BJ (cell line): ENCODE results near the gene TRIP11. TPM values are rescaled to one million over a fixed set of nuclear protein-coding genes. Genes with fewer than 3 reads are reported as not detected.
A peak's percentile ranks its signal among the peaks of the same experiment; 100 is the strongest.

Experiments
- CTCF ChIA-PET: fragments of 350-600 bp; formaldehyde crosslinking; extraction: SDS; loops from one replicate; lab custom pipeline; 2021; ENCODE audit warnings: antibody characterized with exemption, inconsistent platforms; lab: Yijun Ruan, JAX
- POLR2A ChIA-PET: fragments of 300-600 bp; sonication (Branson Sonifier 250); formaldehyde crosslinking; extraction: SDS; loops from one replicate; lab custom pipeline; 2021; ENCODE audit warnings: antibody characterized with exemption; lab: Charles Lee
- DNase-seq: peaks from one replicate; pipeline ENCODE4 v3.0.0-alpha.2; 2011; ENCODE audit warnings: low read depth
- H3K27me3 ChIP-seq: 2 replicates; pipeline ENCODE4 v1.6.0; 2011; ENCODE audit warnings: low read length; ENCODE audit not compliant: control insufficient read depth, insufficient read depth
- H3K36me3 ChIP-seq: 2 replicates; pipeline ENCODE4 v1.5.1; 2011; ENCODE audit warnings: low read length; ENCODE audit not compliant: control insufficient read depth, insufficient read depth
- H3K4me3 ChIP-seq: 2 replicates; pipeline ENCODE4 v1.5.1; 2011; ENCODE audit warnings: low read depth, mild to moderate bottlenecking, control low read depth, low read length
- polyA plus RNA-seq: library from polyadenylated mRNA; depleted of rRNA; stranded (reverse); fragments of >200 nt; gene quantifications from 2 replicates; pipeline ENCODE4 v1.2.3, GENCODE V29; 2011
- TF ChIP-seq, protein P1 (sequence below): IDR thresholded peaks from 2 replicates; pipeline ENCODE4 v1.5.1; 2011; ENCODE audit warnings: low read depth, mild to moderate bottlenecking, control low read depth, inconsistent platforms, low read length, moderate library complexity; ENCODE audit not compliant: insufficient read depth

The TRIP11 gene
- polyA plus RNA-seq, 1 experiment, result 14.7 TPM

DNA sequence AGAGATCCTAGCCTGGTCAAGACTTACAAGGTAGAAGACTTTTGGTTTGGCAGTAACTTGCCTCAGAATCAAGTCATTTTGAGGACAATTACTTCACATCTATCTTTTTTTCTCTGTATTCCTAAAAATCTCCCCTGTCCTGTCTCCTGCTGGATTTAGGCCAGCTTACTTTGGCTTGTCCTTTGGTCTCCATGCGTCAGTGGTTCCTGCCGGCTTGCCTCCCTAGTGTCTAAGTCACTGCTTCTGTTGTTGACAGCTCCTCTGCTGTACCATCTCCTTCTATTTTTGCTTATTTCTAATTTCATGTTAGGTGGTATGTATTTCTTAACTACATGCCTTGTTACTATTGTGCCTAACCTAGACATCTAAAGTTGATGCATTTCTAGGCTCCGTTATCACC, 52.7 kb downstream of the TRIP11 start:
- Histone ChIP-seq H3K27me3 (no peaks in the 10 kb centered on the region), H3K36me3 (peaks cover 6% of the 10 kb centered on the region), H3K4me3 (no peak overlapping the region)
- POLR2A ChIA-PET, result no interaction called here
- TF ChIP-seq, protein P1, sequence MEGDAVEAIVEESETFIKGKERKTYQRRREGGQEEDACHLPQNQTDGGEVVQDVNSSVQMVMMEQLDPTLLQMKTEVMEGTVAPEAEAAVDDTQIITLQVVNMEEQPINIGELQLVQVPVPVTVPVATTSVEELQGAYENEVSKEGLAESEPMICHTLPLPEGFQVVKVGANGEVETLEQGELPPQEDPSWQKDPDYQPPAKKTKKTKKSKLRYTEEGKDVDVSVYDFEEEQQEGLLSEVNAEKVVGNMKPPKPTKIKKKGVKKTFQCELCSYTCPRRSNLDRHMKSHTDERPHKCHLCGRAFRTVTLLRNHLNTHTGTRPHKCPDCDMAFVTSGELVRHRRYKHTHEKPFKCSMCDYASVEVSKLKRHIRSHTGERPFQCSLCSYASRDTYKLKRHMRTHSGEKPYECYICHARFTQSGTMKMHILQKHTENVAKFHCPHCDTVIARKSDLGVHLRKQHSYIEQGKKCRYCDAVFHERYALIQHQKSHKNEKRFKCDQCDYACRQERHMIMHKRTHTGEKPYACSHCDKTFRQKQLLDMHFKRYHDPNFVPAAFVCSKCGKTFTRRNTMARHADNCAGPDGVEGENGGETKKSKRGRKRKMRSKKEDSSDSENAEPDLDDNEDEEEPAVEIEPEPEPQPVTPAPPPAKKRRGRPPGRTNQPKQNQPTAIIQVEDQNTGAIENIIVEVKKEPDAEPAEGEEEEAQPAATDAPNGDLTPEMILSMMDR, result no peak
- CTCF ChIA-PET, result interaction anchor here (1.4 kb wide), 1 partner anchor 58 kb away, joined by 4 read pairs; no protein-coding TSS in a partner anchor
- DNase-seq, result no peak

DNA sequence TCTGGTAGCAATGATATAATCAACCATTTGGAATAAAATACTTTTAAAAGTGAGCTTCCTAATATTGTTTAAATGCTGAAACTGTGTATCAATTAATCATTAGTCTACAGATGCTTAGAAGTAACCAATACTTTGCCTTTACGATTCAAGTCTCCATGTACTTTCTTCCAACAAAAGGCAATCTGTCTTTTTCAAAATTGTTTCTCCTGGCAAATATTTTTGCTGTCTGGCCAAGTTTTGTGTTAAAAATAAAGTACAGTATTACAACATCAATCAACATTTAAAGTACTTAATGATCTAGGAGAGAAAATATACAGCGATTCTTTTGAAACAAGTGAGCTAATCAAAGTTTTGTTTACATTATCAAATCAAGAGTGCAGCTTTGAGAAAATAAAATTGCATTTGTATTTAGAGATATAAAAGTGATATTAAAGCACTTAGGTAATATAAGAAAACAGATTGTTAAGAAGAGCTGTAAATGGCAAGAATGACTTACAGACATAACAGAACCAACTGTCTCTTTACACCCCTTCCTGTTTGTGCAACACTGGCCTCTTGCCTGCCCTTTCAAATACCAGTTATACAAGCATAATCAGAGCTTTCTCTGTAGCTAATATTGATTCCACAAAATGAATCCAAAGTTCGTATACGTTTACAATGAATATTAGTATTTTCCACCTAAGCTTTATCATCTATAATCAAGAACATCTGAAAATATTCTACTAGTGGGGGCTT, 54.2 kb downstream of the TRIP11 start:
- CTCF ChIA-PET, result interaction anchor here (0.7 to 1.6 kb wide), 3 partner anchors 9 to 16 kb away, joined by 3 to 5 read pairs (median 3); no protein-coding TSS in a partner anchor
- H3K4me3 ChIP-seq, result no peak overlapping the region

DNA sequence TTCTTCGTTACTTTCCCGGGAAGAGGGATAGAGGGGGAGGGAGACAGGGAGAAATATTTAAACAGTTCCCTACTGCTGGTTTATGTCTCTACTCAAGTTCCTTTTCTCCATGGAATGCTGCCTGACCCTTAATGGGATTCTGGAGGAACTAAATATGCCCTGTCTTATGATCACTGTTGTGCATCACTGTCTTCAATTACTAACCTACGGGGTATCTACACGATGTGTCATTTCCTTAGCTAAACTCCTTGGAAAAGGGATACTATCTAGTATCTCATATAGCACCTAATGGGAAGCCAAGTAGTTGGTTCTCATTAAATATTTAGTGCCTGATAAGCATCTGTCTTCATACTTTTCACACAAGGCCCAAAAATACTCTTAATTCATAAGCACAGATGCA, 54.9 kb downstream of the TRIP11 start:
- CTCF ChIA-PET, result interaction anchor here (0.7 to 1.6 kb wide), 2 partner anchors 10 to 15 kb away, joined by 3 read pairs; no protein-coding TSS in a partner anchor
- POLR2A ChIA-PET, result no interaction called here
- TF ChIP-seq, protein P1, result no peak
- no peaks in the 10 kb centered on the region; the same call in 1 of the 2 replicates for H3K36me3 ChIP-seq
- no peak overlapping the region for H3K4me3 ChIP-seq
- no peaks in the 10 kb centered on the region for H3K27me3 ChIP-seq
- DNase-seq, result peak; percentile 42

More for the DNA sequence above, 54.2 kb downstream of the TRIP11 start:
- TF ChIP-seq, protein P1, result no peak
- POLR2A ChIA-PET, result no interaction called here
- H3K27me3 ChIP-seq, result no peaks in the 10 kb centered on the region
- peaks cover 3% of the 10 kb centered on the region for H3K36me3 ChIP-seq
- DNase-seq, result no peak

DNA sequence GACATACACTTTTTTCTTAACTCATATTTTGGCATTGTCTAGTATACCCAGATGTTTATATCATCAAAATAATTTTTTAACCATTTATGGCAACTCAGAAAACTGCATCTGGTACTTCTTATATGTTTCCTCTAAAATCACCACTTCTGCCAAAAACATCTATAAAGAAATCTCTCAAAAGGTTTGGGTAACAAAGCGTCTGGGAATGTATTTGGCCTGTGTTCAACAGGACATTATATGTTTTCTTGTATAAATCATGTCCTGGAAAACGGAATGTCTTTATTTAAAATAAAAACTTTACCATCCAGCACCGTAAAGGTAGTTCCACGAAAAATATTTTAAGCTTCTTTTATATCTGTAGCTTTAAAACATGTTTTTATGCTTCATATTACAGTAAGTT, 56.3 kb downstream of the TRIP11 start:
- Histone ChIP-seq H3K4me3 (no peak overlapping the region), H3K36me3 (no peaks in the 10 kb centered on the region), H3K27me3 (no peaks in the 10 kb centered on the region)
- CTCF ChIA-PET, result interaction anchor here (0.6 to 1.9 kb wide), 3 partner anchors 13 to 411 kb away, joined by 3 to 6 read pairs (median 3); no protein-coding TSS in a partner anchor
- DNase-seq, result no peak
- POLR2A ChIA-PET, result no interaction called here
- TF ChIP-seq, protein P1, result no peak

DNA sequence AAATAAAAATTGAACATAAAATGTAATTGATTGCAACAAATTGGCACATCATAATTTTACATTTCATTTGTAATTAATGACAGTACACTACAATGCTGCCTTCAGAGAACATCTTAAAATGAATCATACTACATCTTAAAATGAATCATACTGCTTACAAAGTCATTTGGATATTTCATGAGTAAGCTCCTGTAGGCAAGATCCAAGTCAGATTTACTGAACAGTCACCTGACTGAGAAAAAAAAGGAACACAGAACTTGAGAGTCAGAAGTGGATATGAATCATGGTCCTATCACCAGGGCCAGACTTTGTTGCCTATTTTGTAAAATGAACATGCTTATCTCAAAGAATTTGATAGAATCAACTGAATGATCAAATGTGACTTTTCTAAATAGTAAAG, 59.7 kb downstream of the TRIP11 start:
- TF ChIP-seq, protein P1, result no peak
- Histone ChIP-seq H3K36me3 (no peaks in the 10 kb centered on the region), H3K27me3 (no peaks in the 10 kb centered on the region), H3K4me3 (no peak overlapping the region)
- CTCF ChIA-PET, result interaction anchor here (2.1 kb wide), 1 partner anchor 17 kb away, joined by 5 read pairs; no protein-coding TSS in a partner anchor
- POLR2A ChIA-PET, result interaction anchor here (0.5 to 0.6 kb wide), 2 partner anchors 21 to 26 kb away, joined by 3 read pairs; no protein-coding TSS in a partner anchor
- DNase-seq, result peak; percentile 81
